GM21526 (cell line): ENCODE results near the gene AP2A2.
"Not testable (repeated sequence)": the region's sequence is repeated elsewhere in the genome, so short reads cannot be mapped to it uniquely, and the experiment has no call there.

Experiments used
- ATAC-seq: cut with Tn5 transposase; IDR thresholded peaks from one replicate; pipeline ENCODE4 v1.9.1; 2021; ENCODE audit warnings: moderate library complexity; ENCODE audit not compliant: unreplicated experiment, low FRiP score

AP2A2 gene

GRCh38 chr11:1010551-1011319, 85.1 kb downstream of the AP2A2 start:
- ATAC-seq: no peak

DNA sequence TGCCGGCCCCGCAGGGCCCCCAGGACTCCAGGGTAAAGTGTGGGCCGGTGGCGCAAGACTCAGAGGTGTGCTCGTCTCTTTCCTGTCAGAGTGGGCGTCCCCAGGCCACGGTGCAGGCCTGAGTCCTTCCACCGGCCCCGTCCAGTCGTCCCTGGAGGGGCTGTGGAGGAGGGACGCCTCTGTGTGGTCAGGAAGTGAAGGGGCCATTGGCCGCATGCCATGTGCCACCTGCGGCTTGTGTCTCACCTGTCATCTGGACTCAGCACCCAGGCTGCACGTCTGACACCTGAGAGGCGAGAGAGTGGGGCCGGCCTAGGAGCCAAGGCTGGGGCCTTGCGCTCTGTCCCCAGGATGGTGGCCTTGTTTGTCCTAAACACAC, 85.6 kb downstream of the AP2A2 start:
- no peak for ATAC-seq

GRCh38 chr11:1012291-1012690, 86.6 kb downstream of the AP2A2 start:
- ATAC-seq: no peak

GRCh38 chr11:1012740-1013630, 87.3 kb downstream of the AP2A2 start:
- no peak for ATAC-seq

- no peak for ATAC-seq
These were observed 87.9 kb downstream of the AP2A2 start for GRCh38 chr11:1013631-1013935.

DNA sequence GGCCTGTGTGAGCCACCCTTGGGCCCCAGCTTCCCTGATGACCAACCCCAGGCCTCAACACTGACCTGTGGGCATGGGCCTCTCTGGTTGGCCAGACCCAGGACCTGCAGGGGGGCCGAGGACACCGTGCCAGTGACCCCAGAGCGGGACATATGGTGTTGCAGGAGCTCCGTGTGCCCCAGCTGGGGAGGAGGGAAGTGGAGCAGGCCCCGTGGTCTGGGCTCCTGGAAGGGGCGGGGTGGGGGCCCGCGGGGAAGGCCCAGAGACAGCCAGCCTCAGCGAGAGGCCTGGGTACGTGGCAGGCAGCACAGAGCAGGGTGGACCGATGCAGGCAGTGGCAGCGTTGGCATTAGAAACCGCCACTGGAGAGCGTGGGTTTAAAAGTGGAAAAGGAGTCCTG, 88.6 kb downstream of the AP2A2 start:
- ATAC-seq: no peak

DNA sequence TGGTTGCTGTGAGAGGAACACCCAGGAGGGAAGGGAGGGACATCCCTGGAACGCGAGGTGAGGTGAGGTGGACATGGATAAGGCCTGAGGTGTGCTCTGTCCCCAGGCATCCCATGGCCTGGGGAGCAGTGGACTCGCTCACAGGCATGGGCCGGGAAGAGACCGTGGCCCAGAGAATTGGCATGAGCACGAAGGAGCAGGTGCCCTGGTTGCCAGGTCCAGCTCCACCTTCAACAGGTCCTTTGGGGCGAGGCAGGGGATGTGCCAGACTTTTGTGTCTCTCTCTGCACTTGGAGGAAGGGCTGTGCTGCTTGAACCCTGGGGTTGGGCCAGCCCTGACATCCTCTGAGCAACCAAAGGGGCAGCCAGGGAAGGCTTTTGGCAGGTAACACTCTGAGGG, 89.4 kb downstream of the AP2A2 start:
- ATAC-seq: no peak

DNA sequence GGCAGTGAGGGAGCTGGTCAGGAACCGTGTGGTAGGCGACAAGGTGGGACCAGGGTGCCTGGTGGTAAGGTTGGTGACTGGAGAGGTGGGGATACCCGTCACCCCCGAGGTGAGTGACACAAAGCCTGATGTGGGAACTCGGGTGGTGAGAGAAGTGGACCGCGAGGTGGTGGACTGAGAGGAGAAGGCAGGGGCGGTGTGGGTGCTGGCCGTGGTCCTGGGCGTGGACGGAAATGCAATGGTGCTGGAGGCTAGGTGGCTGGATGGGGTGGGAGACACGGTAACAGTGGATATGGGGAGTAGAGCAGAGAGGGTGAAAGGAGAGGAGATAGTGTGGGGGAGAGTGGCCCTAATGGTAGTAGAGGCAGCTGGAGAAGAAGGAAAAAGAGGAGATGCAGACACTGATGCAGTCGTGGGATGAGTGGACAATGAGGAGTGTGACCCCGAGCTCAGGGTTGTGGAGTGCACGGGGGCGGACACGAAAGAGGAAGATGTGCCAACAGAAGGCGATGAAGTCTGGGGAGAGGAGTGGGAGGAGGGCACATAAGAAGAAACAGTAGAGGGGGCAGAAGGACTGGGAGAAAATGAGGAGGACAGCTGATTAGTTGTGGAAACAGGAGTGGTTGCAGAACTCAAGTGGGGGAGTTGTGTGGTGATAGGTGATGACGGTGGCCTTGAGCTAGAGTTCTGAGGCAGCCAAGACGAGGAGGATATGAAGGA, 90.3 kb downstream of the AP2A2 start:
- ATAC-seq: no peak

- ATAC-seq: not testable (repeated sequence)
These were observed 91.0 kb downstream of the AP2A2 start for GRCh38 chr11:1016610-1017126.

- ATAC-seq: no peak
These were observed 91.8 kb downstream of the AP2A2 start for GRCh38 chr11:1017269-1018005.

GRCh38 chr11:1018091-1018490, 92.4 kb downstream of the AP2A2 start:
- ATAC-seq: no peak

GRCh38 chr11:1019321-1019910, 93.7 kb downstream of the AP2A2 start:
- no peak for ATAC-seq

GRCh38 chr11:1020211-1020905, 94.7 kb downstream of the AP2A2 start:
- no peak for ATAC-seq

GRCh38 chr11:1022411-1022810, 96.7 kb downstream of the AP2A2 start:
- ATAC-seq: no peak

DNA sequence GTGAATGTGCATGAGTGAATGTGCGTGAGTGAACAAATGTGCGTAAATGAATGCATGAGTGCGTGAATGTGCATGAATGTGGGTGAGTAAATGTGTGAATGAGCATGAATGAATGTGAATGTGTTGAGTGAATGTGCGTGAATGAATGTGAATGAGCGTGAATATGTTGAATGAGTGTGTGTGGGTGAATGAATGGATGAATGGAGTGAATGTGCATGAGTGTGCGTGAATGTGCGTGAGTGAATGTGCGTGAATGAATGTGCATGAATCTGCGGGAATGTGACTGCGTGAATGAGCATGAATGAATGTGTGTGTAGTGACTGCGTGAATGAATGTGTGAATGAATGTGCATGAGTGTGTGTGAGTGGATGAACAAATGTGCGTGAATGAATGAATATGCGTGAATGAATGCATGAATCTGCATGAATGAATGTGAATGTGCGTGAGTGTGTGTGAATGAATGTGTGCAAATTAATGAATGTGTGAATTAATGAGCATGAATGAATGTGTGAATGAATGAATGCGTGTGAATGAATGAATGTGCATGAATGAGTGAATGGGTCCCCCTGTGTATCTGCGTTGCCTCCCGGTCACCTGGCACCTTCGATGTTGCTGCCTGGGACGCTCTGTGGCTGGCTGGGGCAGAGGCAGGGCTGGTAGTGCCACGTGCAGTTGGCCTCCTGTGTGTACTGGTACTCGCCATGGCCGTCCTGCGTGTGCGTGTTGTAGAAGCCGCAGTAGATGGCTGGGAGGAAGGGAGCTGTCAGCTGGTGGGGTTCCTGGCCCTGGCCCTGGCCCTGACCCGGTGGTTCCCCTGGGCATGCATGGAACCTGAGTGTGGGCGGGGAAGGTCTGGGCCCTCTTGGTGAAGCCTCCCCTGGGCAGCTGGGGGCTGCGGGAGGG, 97.5 kb downstream of the AP2A2 start:
- ATAC-seq: no peak

GRCh38 chr11:1023811-1024596, 98.3 kb downstream of the AP2A2 start:
- no peak for ATAC-seq

- ATAC-seq: no peak
These were observed 99.1 kb downstream of the AP2A2 start for GRCh38 chr11:1024597-1025409.
